Measurements from ENCODE around the gene LCK.

DNA sequence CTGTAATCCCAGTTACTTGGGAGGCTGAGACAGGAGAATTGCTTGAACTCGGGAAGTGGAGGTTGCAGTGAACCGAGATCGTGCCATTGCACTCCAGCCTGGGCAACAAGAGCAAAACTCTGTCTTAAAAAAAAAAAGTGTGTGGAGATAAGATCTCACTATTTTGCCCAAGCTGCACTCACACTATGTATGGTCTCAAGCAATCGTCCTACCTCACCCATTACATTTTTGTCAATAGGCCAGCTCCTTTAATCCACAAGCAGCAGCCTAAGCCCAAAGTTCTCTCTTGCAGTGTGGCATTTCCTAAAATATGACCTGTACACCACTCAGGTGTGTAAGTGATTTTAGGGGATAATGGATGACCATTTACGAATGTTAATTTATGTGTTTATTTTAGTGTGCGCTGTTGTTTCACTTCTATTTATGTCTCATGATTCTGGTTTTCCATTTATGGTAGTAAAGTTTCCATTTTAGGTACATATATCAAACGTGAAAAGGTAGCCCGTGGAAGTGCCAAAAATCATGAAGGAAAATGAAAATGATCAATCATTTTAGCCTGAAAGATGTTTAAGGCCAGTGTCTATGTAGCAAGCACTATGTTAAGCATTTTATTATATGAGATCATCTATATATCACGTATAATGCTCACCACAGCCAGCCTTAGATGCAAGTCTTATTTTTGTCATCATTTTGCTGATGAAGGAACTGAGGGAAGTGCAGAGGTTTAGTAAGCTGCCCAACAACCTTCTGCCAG, 5.6 kb downstream of the LCK start:
- TF ChIP-seq POLR2A (IDR thresholded peaks at IDR 0.05) (no peak), EP300 (IDR thresholded peaks at IDR 0.05) (no peak), CTCF (IDR thresholded peaks at IDR 0.05) (no peak), POLR2AphosphoS5 (IDR thresholded peaks at IDR 0.05) (no peak)
